Measurements from ENCODE around the gene RPL10A. TPM values are rescaled to one million over a fixed set of nuclear protein-coding genes. Genes with fewer than 3 reads are reported as not detected.

The RPL10A gene
- total and polyA plus RNA-seq, 3 experiments from 2014 or later = 970 to 1,739 (median 1,737) TPM

- Mint-ChIP-seq H3K4me3 (no peak overlapping the region), H3K27me3 (no peaks in the 10 kb centered on the region), H3K9me3 (no peaks in the 10 kb centered on the region), H3K4me1 (peaks cover 14 to 43% (median 16%) of the 10 kb centered on the region in 3 donors), H3K36me3 (peaks cover 0 to 1% (median 0%) of the 10 kb centered on the region in 3 donors), H3K27ac (no peak overlapping the region)
- POLR2A ChIA-PET = no interaction called here
- no peaks in the 10 kb centered on the region for H3K36me3 ChIP-seq (ENCODE audit: insufficient read depth, low read length)
- CTCF ChIA-PET = no interaction called here
- H3K4me3 ChIP-seq (ENCODE audit: low read length) = no peak overlapping the region
- no peaks in the 10 kb centered on the region for H3K27me3 ChIP-seq (ENCODE audit: insufficient read depth, low read length, poor library complexity, severe bottlenecking)
- no peaks in the 10 kb centered on the region for H3K4me1 ChIP-seq (ENCODE audit: insufficient read depth, low read length)
- DNase-seq = no peak
- no peaks in the 10 kb centered on the region for H3K9me3 ChIP-seq (ENCODE audit: low read length)
- H3K27ac ChIP-seq (ENCODE audit: low read depth, low read length) = no peak overlapping the region
These were observed 23.5 kb downstream of the RPL10A start for GRCh38 chr6:35491558-35492257.

GRCh38 chr6:35492258-35492973 lies 24.2 kb downstream of the RPL10A start:
- DNase-seq = peak in 1 of 5 donors; percentile 39
- Histone ChIP-seq H3K27me3 (ENCODE audit: insufficient read depth, low read length, poor library complexity, severe bottlenecking) (no peaks in the 10 kb centered on the region), H3K4me3 (ENCODE audit: low read length) (no peak overlapping the region), H3K9me3 (ENCODE audit: low read length) (no peaks in the 10 kb centered on the region), H3K36me3 (ENCODE audit: insufficient read depth, low read length) (no peaks in the 10 kb centered on the region), H3K4me1 (ENCODE audit: insufficient read depth, low read length) (no peaks in the 10 kb centered on the region), H3K27ac (ENCODE audit: low read depth, low read length) (no peak overlapping the region)
- H3K27me3 Mint-ChIP-seq = no peaks in the 10 kb centered on the region
- H3K36me3 Mint-ChIP-seq = peaks cover 0 to 1% (median 0%) of the 10 kb centered on the region in 3 donors
- H3K4me3 Mint-ChIP-seq = no peak overlapping the region
- H3K4me1 Mint-ChIP-seq = peaks cover 14 to 43% (median 16%) of the 10 kb centered on the region in 3 donors
- no peaks in the 10 kb centered on the region for H3K9me3 Mint-ChIP-seq
- POLR2A ChIA-PET = no interaction called here
- CTCF ChIA-PET = no interaction called here
- H3K27ac Mint-ChIP-seq = peak overlapping the region in 2 of 8 donors; percentile 2 to 28

GRCh38 chr6:35492974-35493284 lies 24.7 kb downstream of the RPL10A start:
- Histone ChIP-seq H3K4me3 (ENCODE audit: low read length) (no peak overlapping the region), H3K4me1 (ENCODE audit: insufficient read depth, low read length) (peaks cover 1% of the 10 kb centered on the region), H3K27me3 (ENCODE audit: insufficient read depth, low read length, poor library complexity, severe bottlenecking) (no peaks in the 10 kb centered on the region), H3K9me3 (ENCODE audit: low read length) (no peaks in the 10 kb centered on the region), H3K27ac (ENCODE audit: low read depth, low read length) (no peak overlapping the region), H3K36me3 (ENCODE audit: insufficient read depth, low read length) (no peaks in the 10 kb centered on the region)
- ChIA-PET POLR2A (no interaction called here), CTCF (no interaction called here)
- H3K4me1 Mint-ChIP-seq = peaks cover 14 to 41% (median 15%) of the 10 kb centered on the region in 3 donors
- peaks cover 0 to 1% (median 0%) of the 10 kb centered on the region in 3 donors for H3K36me3 Mint-ChIP-seq
- no peaks in the 10 kb centered on the region for H3K27me3 Mint-ChIP-seq
- peak overlapping the region in 3 of 8 donors; percentile 2 to 55 (median 16) for H3K27ac Mint-ChIP-seq
- H3K4me3 Mint-ChIP-seq = no peak overlapping the region
- H3K9me3 Mint-ChIP-seq = no peaks in the 10 kb centered on the region
- no peak for DNase-seq

- Mint-ChIP-seq H3K36me3 (peaks cover 0 to 1% (median 0%) of the 10 kb centered on the region in 3 donors), H3K9me3 (no peaks in the 10 kb centered on the region), H3K4me1 (peaks cover 13 to 44% (median 19%) of the 10 kb centered on the region in 3 donors), H3K27ac (peak overlapping the region in 4 of 8 donors; percentile 0 to 71 (median 4)), H3K27me3 (peaks cover 0 to under 1% of the 10 kb centered on the region in 2 donors), H3K4me3 (peak overlapping the region in 2 of 7 donors; percentile 10 to 28)
- Histone ChIP-seq H3K9me3 (ENCODE audit: low read length) (no peaks in the 10 kb centered on the region), H3K27me3 (ENCODE audit: insufficient read depth, low read length, poor library complexity, severe bottlenecking) (peaks cover 5% of the 10 kb centered on the region), H3K36me3 (ENCODE audit: insufficient read depth, low read length) (no peaks in the 10 kb centered on the region), H3K4me1 (ENCODE audit: insufficient read depth, low read length) (peaks cover 6% of the 10 kb centered on the region), H3K4me3 (ENCODE audit: low read length) (no peak overlapping the region), H3K27ac (ENCODE audit: low read depth, low read length) (no peak overlapping the region)
- POLR2A ChIA-PET = no interaction called here
- CTCF ChIA-PET = no interaction called here
- peak in 1 of 5 donors; percentile 29 for DNase-seq
These were observed 25.2 kb downstream of the RPL10A start for GRCh38 chr6:35493307-35493983.

GRCh38 chr6:35494161-35494563 lies 26.0 kb downstream of the RPL10A start:
- Histone ChIP-seq H3K4me3 (ENCODE audit: low read length) (no peak overlapping the region), H3K9me3 (ENCODE audit: low read length) (no peaks in the 10 kb centered on the region), H3K4me1 (ENCODE audit: insufficient read depth, low read length) (peaks cover 10% of the 10 kb centered on the region), H3K27ac (ENCODE audit: low read depth, low read length) (no peak overlapping the region), H3K27me3 (ENCODE audit: insufficient read depth, low read length, poor library complexity, severe bottlenecking) (peaks cover 8% of the 10 kb centered on the region), H3K36me3 (ENCODE audit: insufficient read depth, low read length) (no peaks in the 10 kb centered on the region)
- H3K4me1 Mint-ChIP-seq = peaks cover 18 to 48% (median 24%) of the 10 kb centered on the region in 3 donors
- peak overlapping the region in 3 of 7 donors; percentile 1 to 37 (median 28) for H3K4me3 Mint-ChIP-seq
- peak overlapping the region in 6 of 8 donors; percentile 0 to 71 (median 12) for H3K27ac Mint-ChIP-seq
- ChIA-PET POLR2A (no interaction called here), CTCF (no interaction called here)
- DNase-seq = peak in 1 of 5 donors; percentile 43
- no peaks in the 10 kb centered on the region for H3K9me3 Mint-ChIP-seq
- peaks cover 0 to 6% of the 10 kb centered on the region in 2 donors for H3K27me3 Mint-ChIP-seq
- peaks cover 0 to 1% (median 0%) of the 10 kb centered on the region in 3 donors for H3K36me3 Mint-ChIP-seq

GRCh38 chr6:35495258-35496035 lies 27.2 kb downstream of the RPL10A start:
- POLR2A ChIA-PET = no interaction called here
- peaks cover 5 to 16% of the 10 kb centered on the region in 2 donors for H3K27me3 Mint-ChIP-seq

GRCh38 chr6:35496036-35496840 lies 28.0 kb downstream of the RPL10A start:
- H3K9me3 ChIP-seq (ENCODE audit: low read length) = no peaks in the 10 kb centered on the region
- DNase-seq = peak in 1 of 5 donors; percentile 47
- CTCF ChIA-PET = interaction anchor here (0.8 to 2.9 kb wide), 3 partner anchors 27 to 195 kb away, joined by 3 to 12 read pairs (median 3); partner anchors contain the start of gene FANCE
- H3K4me1 ChIP-seq (ENCODE audit: insufficient read depth, low read length) = peaks cover 10% of the 10 kb centered on the region
- no peaks in the 10 kb centered on the region for H3K36me3 ChIP-seq (ENCODE audit: insufficient read depth, low read length)
- Mint-ChIP-seq H3K4me1 (peaks cover 18 to 43% (median 24%) of the 10 kb centered on the region in 3 donors), H3K9me3 (no peaks in the 10 kb centered on the region), H3K4me3 (peak overlapping the region; percentile 73 to 90 (median 80)), H3K27me3 (peaks cover 5 to 20% of the 10 kb centered on the region in 2 donors), H3K36me3 (peaks cover 0 to 1% (median 0%) of the 10 kb centered on the region in 3 donors), H3K27ac (peak overlapping the region in 3 of 8 donors; percentile 33 to 73 (median 51))
- peaks cover 8% of the 10 kb centered on the region for H3K27me3 ChIP-seq (ENCODE audit: insufficient read depth, low read length, poor library complexity, severe bottlenecking)
- no peak overlapping the region for H3K4me3 ChIP-seq (ENCODE audit: low read length)
- POLR2A ChIA-PET = interaction anchor here (0.7 to 1.0 kb wide), 2 partner anchors 30 to 147 kb away, joined by 3 read pairs; no protein-coding TSS in a partner anchor
- peak overlapping the region; percentile 24 for H3K27ac ChIP-seq (ENCODE audit: low read depth, low read length)

More at GRCh38 chr6:35495258-35496035, 27.2 kb downstream of the RPL10A start:
- Mint-ChIP-seq H3K9me3 (no peaks in the 10 kb centered on the region), H3K4me1 (peaks cover 18 to 48% (median 24%) of the 10 kb centered on the region in 3 donors), H3K27ac (peak overlapping the region in 4 of 8 donors; percentile 60 to 73 (median 64)), H3K4me3 (peak overlapping the region; percentile 73 to 90 (median 80)), H3K36me3 (peaks cover 0 to 1% (median 0%) of the 10 kb centered on the region in 3 donors)
- Histone ChIP-seq H3K27me3 (ENCODE audit: insufficient read depth, low read length, poor library complexity, severe bottlenecking) (peaks cover 8% of the 10 kb centered on the region), H3K4me1 (ENCODE audit: insufficient read depth, low read length) (peaks cover 10% of the 10 kb centered on the region), H3K36me3 (ENCODE audit: insufficient read depth, low read length) (no peaks in the 10 kb centered on the region), H3K27ac (ENCODE audit: low read depth, low read length) (peak overlapping the region; percentile 24), H3K4me3 (ENCODE audit: low read length) (no peak overlapping the region), H3K9me3 (ENCODE audit: low read length) (no peaks in the 10 kb centered on the region)
- CTCF ChIA-PET = interaction anchor here (0.8 to 1.6 kb wide), 2 partner anchors 43 to 194 kb away, joined by 3 read pairs; partner anchors contain the start of gene FANCE
- peak in 1 of 5 donors; percentile 41 for DNase-seq
